ENCODE measurements around the gene FKBP8.
A peak's percentile ranks its signal among the peaks of the same experiment; 100 is the strongest.
"Not testable (repeated sequence)": the region's sequence is repeated elsewhere in the genome, so short reads cannot be mapped to it uniquely, and the experiment has no call there.

FKBP8 gene
- long read RNA-seq, transcript FKBP8-201 (9 exons, 1,710 nt): minor isoform, 5 of 34 reads
- long read RNA-seq, transcript FKBP8-213 (9 exons, 1,849 nt): major isoform, 20 of 34 reads
- long read RNA-seq, partial matches to known transcripts: 4 of 34 reads
- long read RNA-seq, other reads (novel, unspliced or antisense): 5 of 34 reads

DNA sequence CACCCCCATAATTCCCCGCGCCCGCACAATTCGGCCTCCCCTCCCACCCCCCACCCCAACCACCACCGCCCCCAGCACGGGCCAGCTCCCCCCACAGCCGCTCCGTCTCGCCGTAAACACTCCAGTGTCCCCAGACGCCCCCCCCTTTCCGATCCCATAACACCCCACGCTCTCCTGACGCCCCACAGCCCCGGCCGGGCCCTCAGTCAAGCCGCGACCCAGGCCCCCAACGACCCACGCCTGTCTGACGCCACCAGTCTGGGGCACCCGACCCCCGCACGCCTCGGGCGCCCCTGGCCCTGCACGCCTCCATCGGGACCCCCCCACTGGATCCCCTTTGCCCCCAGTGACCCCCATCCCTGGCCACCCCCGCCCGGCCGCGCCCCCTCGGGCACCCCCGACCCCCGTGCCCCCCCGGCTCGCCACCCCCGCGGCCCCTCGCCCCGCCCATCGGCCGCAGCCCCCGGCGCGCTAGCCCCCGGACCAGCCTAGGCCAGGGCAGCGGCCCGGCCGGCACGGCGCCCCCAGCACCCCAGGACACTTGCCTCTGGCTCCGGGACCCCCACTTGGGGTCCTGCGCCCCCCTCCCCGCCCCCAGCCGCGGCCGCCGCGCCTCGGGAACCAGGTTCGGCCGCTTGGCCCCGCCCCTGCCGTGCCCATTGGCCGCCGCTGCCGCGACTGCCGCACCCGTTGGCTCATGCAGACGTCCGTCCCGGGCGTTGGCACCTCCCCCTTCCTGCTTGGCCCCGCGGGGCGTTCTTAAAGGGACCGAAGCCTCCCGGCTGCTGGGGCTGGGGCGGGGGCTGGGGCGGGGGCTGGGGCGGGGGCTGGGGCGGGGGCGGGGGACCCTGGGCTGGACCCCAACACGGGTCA is at the start of gene FKBP8:
Gene FKBP8, minus strand, starts transcription at position 633 of the 873 bp plus-strand sequence. CDS start 1,603 bp downstream, outside the sequence.
- peak in 1 of 2 experiments; percentile 93 for DNase-seq (ENCODE audit: low read depth in 1 of 2, low spot score in 1 of 2)
- Histone ChIP-seq H3K4me3 (replicated peaks; ENCODE audit: insufficient read depth, low read length) (peak within 1 kb of the TSS; percentile 84), H3K27ac (replicated peaks) (peak within 1 kb of the TSS; percentile 66), H3K27me3 (ENCODE audit: insufficient read depth, poor library complexity, severe bottlenecking) (no peaks in the 10 kb centered on the region)
- TF ChIP-seq, protein P1, sequence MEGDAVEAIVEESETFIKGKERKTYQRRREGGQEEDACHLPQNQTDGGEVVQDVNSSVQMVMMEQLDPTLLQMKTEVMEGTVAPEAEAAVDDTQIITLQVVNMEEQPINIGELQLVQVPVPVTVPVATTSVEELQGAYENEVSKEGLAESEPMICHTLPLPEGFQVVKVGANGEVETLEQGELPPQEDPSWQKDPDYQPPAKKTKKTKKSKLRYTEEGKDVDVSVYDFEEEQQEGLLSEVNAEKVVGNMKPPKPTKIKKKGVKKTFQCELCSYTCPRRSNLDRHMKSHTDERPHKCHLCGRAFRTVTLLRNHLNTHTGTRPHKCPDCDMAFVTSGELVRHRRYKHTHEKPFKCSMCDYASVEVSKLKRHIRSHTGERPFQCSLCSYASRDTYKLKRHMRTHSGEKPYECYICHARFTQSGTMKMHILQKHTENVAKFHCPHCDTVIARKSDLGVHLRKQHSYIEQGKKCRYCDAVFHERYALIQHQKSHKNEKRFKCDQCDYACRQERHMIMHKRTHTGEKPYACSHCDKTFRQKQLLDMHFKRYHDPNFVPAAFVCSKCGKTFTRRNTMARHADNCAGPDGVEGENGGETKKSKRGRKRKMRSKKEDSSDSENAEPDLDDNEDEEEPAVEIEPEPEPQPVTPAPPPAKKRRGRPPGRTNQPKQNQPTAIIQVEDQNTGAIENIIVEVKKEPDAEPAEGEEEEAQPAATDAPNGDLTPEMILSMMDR (IDR thresholded peaks at IDR 0.05; ENCODE audit: insufficient read depth, low read length): no peak
- TF ChIP-seq GABPA (IDR thresholded peaks at IDR 0.05; ENCODE audit: low read depth) (no peak), POLR2AphosphoS5 (IDR thresholded peaks at IDR 0.05; ENCODE audit: low read depth) (no peak), SPI1 (IDR thresholded peaks at IDR 0.05; ENCODE audit: borderline replicate concordance, low read depth) (no peak), REST (IDR thresholded peaks at IDR 0.05; ENCODE audit: insufficient replicate concordance, low read depth) (no peak)

DNA sequence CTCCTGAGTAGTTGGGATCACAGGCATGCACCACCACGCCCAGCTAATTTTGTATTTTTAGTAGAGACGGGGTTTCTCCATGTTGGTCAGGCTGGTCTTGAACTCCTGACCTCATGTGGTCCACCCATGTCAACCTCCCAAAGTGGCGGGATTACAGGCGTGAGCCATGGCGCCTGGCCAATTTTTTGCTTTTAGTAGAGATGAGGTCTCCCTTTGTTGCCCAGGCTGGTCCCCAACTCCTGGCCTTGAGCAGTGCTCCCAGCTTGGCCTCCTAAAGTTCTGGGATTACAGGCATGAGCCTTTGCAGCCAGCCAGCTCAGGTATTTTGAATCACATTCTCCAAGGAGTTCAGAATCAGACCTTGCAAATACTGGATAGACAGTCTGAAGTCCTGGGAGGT is 49.4 kb upstream of the FKBP8 start:
- not testable (repeated sequence) for H3K27me3 ChIP-seq (ENCODE audit: insufficient read depth, poor library complexity, severe bottlenecking); H3K27ac ChIP-seq (replicated peaks); H3K4me3 ChIP-seq (replicated peaks; ENCODE audit: insufficient read depth, low read length); DNase-seq (ENCODE audit: low read depth in 1 of 2, low spot score in 1 of 2)

GRCh38 chr19:18591735-18592385 is 48.5 kb upstream of the FKBP8 start:
- no peak for TF ChIP-seq POLR2AphosphoS5 (IDR thresholded peaks at IDR 0.05; ENCODE audit: low read depth)
- TF ChIP-seq, protein P1 (IDR thresholded peaks at IDR 0.05; ENCODE audit: insufficient read depth, low read length): no peak
- no peak for TF ChIP-seq SPI1 (IDR thresholded peaks at IDR 0.05; ENCODE audit: borderline replicate concordance, low read depth)
- TF ChIP-seq REST (IDR thresholded peaks at IDR 0.05; ENCODE audit: insufficient replicate concordance, low read depth): no peak
- TF ChIP-seq GABPA (IDR thresholded peaks at IDR 0.05; ENCODE audit: low read depth): no peak
- no peak for DNase-seq (ENCODE audit: low read depth in 1 of 2, low spot score in 1 of 2)
- no peak overlapping the region for H3K4me3 ChIP-seq (replicated peaks; ENCODE audit: insufficient read depth, low read length)
- H3K27ac ChIP-seq (replicated peaks): no peak overlapping the region
- peaks cover 3% of the 10 kb centered on the region for H3K27me3 ChIP-seq (ENCODE audit: insufficient read depth, poor library complexity, severe bottlenecking)

All from HL-60 (cell line).